GM06990 (cell line): Measurements from ENCODE around the gene FMNL2.

Experiments
- DNase-seq: peaks from one replicate; pipeline ENCODE4 v3.0.0-alpha.2; 2011; ENCODE audit not compliant: insufficient read length; ENCODE audit errors: extremely low read depth
- H3K27me3 ChIP-seq: replicated peaks from 2 replicates; pipeline ENCODE4 v1.6.0; 2011; ENCODE audit warnings: low read length; ENCODE audit not compliant: control insufficient read depth, insufficient read depth
- H3K36me3 ChIP-seq: 2 replicates; pipeline ENCODE4 v1.5.1; 2011; ENCODE audit warnings: low read length; ENCODE audit not compliant: control insufficient read depth, insufficient read depth
- H3K4me3 ChIP-seq: replicated peaks from 2 replicates; pipeline ENCODE4 v1.5.1; 2011; ENCODE audit warnings: low read depth, mild to moderate bottlenecking, control low read depth, low read length
- CTCF ChIP-seq: IDR thresholded peaks from 2 replicates; pipeline ENCODE4 v1.5.1; 2011; ENCODE audit warnings: low read length, control low read depth, mild to moderate bottlenecking, inconsistent platforms; ENCODE audit not compliant: insufficient read depth, poor library complexity, severe bottlenecking

FMNL2 gene

DNA sequence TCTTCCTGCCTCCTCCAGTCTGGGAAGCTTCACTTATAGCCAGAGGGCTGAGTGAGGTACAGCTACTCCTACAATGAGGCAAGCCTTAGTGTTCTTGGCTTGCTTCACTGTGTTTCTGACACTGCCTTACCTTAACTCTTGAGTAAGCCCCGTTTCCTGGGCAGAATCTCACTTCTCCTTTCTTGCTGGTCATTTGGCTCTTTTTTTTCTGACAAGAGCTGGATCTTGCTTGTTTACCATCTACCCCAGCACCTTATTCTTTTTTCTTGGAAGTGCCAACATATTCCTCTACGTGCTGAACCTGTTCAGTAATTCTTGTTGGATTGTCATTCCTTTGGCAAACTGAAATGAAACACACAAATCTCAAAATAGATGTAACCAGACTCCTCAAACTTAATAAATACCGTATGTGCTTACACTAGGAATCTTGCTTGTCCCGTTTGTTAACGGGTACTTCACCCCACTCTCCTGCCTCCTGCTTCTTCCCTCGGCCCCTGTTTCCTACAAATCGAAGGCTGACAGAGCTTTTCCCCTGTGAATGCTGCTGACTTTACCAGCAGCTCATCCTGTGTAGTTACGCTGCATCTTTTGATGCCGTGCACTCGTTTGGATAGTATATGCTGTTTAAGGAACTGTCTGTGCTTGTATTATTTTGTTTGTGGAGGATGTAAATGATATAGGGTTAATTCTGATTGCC is 132.2 kb downstream of the FMNL2 start:
- peak; percentile 34 for DNase-seq
- Histone ChIP-seq H3K36me3 (no peaks in the 10 kb centered on the region), H3K27me3 (no peaks in the 10 kb centered on the region), H3K4me3 (peak overlapping the region; percentile 46)
- TF ChIP-seq CTCF, result no peak

DNA sequence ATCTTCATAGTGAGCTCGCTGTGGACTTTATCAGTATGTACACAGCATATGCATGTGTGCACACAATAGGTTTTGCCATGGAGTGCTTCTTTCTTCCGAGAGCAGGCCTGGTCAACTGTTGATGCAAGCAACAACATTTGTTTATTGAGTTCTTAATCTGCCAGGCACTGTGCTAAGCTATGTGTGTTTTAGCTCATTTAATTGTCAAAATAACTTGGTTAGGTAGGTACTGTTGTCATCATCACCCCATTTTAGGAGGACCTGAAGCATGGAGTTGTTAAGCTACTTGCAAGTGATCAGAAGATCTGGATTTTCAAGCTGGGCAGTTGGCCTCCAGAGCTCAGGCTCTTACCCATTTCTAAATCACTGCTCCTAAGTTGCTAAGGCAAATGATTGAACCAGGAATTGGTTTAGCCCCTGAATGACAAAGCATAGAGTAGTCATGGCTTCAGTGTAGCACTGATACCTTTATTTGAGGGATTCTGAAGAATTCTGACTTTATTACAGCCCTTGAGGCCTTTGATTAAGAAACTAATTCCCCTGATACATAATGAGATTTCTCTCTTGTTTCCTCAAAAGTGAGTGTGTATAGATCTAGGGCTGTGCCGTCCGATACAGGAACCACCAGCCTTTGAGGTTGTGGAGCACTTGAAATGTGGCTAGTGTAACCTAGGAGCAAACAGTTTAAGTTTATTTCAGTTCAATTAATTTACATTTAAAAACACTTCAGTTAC is 132.9 kb downstream of the FMNL2 start:
- no peak for TF ChIP-seq CTCF
- H3K27me3 ChIP-seq, result no peaks in the 10 kb centered on the region
- H3K36me3 ChIP-seq, result no peaks in the 10 kb centered on the region
- DNase-seq, result no peak
- H3K4me3 ChIP-seq, result no peak overlapping the region

DNA sequence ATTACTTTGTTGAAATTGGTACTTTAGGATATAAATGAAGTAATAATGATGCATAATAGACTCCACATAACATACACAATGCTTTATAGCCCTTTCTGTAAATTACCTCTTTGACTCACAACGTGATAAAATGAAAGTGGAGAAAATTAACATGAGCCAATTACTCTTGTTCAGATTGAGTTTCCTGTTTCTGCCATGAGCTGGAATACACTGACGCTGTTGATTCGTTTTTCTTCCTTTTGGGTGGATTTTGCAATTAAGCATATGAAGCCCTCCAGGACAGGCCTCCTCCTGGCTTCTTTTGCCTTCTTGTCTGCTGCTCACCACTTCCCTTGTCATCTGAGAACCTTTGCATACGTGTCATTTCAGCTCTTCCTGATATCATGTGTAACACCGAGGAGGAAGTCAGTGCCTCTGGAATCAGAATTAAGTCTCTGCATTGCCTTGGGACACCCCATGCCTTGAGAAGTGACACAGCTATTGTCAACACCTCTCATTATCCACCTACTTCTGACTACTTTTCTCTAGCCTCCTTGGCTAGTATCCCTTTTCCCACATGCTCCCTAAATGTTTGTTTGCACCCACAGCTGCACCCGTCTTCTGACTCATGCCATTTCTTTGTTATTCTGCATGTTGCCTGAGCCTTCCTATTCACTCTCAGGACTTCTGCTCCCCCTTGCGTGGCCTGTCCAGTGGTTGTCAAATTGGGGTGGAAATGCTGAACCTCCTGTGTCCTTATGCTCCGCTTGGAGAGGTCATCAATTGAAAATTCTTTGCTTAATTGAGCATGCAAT is 134.1 kb downstream of the FMNL2 start:
- no peaks in the 10 kb centered on the region for H3K36me3 ChIP-seq
- H3K4me3 ChIP-seq, result no peak overlapping the region
- no peak for TF ChIP-seq CTCF
- no peak for DNase-seq
- no peaks in the 10 kb centered on the region for H3K27me3 ChIP-seq

- no peak overlapping the region for H3K4me3 ChIP-seq
- no peak for TF ChIP-seq CTCF
These were observed 136.2 kb downstream of the FMNL2 start for GRCh38 chr2:152470861-152471854.

DNA sequence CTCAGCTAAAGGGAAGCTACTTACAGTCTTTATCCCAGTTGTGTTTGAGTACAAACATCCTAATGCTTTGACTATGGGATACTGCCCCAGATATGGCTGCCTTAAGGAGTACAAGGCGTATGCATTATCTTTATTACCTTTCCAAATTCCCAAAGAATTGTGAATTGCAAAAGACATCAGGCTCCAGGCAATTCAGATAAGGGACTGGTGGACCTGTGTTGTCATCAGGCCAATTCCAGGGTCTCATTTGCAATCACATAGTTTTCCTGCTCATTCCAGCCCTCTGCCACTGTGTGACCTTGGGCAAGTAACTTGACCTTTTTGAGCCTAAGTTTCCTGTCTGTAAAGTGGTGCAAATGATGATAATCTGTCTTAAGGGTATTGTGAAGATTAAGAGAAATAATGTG is 137.5 kb downstream of the FMNL2 start:
- DNase-seq, result no peak
- Histone ChIP-seq H3K4me3 (no peak overlapping the region), H3K36me3 (no peaks in the 10 kb centered on the region), H3K27me3 (no peaks in the 10 kb centered on the region)
- TF ChIP-seq CTCF, result no peak

More at GRCh38 chr2:152470861-152471854, 136.2 kb downstream of the FMNL2 start:
- Histone ChIP-seq H3K27me3 (no peaks in the 10 kb centered on the region), H3K36me3 (no peaks in the 10 kb centered on the region)
- DNase-seq, result no peak
